GM13977 (cell line): ENCODE data around the gene ZMIZ1.

ENCODE experiments used
- DNase-seq: peaks from one replicate; pipeline ENCODE4 v3.0.0; 2012; ENCODE audit warnings: low spot score
- in situ Hi-C: fragments of 300-500 bp; cut with MboI; formaldehyde crosslinking; loops from one replicate; pipeline ENCODE4 v1.12.0; 2022; ENCODE audit warnings: low sequenced_read_pairs, low pct_unique_long_range_greater_than_20kb, mixed read lengths, inconsistent platforms; ENCODE audit not compliant: unreplicated experiment
- TF ChIP-seq, protein P1 (sequence below): IDR thresholded peaks from 2 replicates; pipeline ENCODE4 v1.5.1; 2012; ENCODE audit warnings: mild to moderate bottlenecking, control low read depth; ENCODE audit not compliant: insufficient read depth; ENCODE audit errors: extremely low read depth, missing control alignments

Gene ZMIZ1

DNA sequence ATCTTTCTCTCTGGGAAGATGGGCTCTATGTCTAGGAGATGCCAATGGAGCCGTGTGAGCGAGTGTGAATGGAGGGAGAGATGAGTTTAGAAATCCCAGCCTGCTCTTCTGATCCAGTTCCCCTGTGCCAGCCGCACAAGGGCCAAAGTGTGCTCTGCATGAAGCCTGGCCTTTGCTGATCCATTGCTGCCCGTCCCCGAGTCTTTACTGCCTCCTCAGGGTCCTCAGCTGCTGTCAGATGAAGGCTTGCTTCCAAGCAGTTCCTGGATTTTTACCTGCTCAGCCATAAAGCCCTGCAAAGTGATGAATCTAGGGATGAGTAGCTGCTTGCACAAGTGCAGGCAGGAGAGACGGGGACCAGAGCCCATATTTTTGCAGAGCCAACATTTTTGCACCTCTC is 115.9 kb downstream of the ZMIZ1 start:
- TF ChIP-seq, protein P1, sequence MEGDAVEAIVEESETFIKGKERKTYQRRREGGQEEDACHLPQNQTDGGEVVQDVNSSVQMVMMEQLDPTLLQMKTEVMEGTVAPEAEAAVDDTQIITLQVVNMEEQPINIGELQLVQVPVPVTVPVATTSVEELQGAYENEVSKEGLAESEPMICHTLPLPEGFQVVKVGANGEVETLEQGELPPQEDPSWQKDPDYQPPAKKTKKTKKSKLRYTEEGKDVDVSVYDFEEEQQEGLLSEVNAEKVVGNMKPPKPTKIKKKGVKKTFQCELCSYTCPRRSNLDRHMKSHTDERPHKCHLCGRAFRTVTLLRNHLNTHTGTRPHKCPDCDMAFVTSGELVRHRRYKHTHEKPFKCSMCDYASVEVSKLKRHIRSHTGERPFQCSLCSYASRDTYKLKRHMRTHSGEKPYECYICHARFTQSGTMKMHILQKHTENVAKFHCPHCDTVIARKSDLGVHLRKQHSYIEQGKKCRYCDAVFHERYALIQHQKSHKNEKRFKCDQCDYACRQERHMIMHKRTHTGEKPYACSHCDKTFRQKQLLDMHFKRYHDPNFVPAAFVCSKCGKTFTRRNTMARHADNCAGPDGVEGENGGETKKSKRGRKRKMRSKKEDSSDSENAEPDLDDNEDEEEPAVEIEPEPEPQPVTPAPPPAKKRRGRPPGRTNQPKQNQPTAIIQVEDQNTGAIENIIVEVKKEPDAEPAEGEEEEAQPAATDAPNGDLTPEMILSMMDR, result no peak
- in situ Hi-C loops, result loop anchor here (25.0 kb wide), 1 partner anchor 1147 kb away; the partner anchor contains the start of genes POLR3A and RPS24
- no peak for DNase-seq

GRCh38 chr10:79185067-79185774 is 116.5 kb downstream of the ZMIZ1 start:
- no peak for DNase-seq
- in situ Hi-C loops, result loop anchor here (25.0 kb wide), 1 partner anchor 1148 kb away; the partner anchor contains the start of genes POLR3A and RPS24

GRCh38 chr10:79185796-79186374 is 117.1 kb downstream of the ZMIZ1 start:
- in situ Hi-C loops, result loop anchor here (25.0 kb wide), 1 partner anchor 1149 kb away; the partner anchor contains the start of genes POLR3A and RPS24
- no peak for DNase-seq
- TF ChIP-seq, protein P1, result no peak

More at GRCh38 chr10:79185067-79185774, 116.5 kb downstream of the ZMIZ1 start:
- TF ChIP-seq, protein P1, result no peak

DNA sequence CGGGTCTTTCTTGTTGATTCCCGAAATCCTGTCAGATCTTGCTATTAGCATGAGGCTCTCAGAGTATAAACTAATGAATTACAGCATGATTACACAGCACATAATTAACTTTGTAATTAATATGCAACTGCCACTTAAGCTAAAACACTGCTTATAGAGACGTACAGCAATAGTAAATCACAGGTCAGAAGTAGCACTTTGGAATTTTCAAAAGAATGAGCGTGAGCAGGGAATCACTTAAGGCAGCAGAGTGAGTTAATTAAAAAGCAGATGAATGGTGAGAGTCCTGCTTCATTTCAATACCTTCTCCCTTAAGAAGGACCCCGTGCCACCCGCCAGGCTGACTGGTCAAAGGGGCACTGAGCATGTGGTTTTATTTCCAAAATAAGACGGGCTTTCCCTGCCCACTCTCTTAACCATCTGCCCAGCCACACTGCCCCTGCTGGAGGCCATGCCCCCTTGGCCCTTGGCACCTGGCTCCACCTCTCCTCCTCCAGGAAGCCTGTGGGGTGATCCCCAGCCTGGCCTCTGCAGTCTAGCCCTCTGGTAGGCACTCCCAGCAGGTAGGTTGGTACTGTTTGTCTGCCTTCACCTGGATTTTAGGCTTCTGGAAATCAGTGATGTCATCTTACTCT is 117.8 kb downstream of the ZMIZ1 start:
- in situ Hi-C loops, result loop anchor here (25.0 kb wide), 1 partner anchor 1149 kb away; the partner anchor contains the start of genes POLR3A and RPS24
- DNase-seq, result no peak
- TF ChIP-seq, protein P1, result no peak

DNA sequence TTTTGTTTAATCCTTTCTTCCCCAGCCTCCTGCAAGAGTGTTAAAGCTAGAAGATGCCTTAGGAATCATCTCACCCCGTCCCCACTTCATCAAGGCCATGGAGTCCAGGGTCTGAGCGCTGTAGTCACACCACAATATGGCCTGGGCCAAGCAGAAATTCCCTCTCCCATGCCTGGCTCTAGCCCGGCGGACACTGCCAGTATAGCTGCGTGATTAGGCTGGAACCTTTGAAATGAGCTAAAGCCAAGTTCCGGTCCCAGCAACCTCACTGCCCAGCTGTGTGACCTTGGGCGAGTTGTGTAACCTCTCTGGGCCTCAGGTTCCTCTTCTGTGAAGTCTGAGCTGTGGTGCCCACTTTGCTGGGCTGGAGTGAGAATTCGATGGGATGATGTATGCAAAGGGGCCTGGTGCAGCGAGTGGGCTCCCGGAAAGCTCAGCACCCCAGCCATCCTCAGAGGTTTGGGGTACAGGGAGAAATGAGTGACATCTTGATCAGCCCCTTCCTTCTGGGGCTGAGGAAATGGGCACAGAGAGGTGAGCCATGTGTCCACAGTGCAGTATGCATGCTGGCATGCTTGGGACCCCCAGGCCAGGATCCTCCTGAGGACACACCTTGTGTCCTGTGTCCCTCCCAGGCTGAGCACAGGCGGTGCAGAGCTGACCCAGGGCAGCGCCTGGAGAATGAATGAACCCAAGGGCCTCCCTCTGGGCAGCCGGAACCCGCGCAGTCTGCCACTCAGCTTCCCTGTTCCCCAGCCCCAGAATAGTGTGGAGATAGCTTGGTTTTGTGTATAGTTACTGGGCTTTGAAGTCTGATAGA is 118.6 kb downstream of the ZMIZ1 start:
- TF ChIP-seq, protein P1, result no peak
- in situ Hi-C loops, result loop anchor here (25.0 kb wide), 1 partner anchor 1150 kb away; the partner anchor contains the start of genes POLR3A and RPS24

More for the DNA sequence above, 118.6 kb downstream of the ZMIZ1 start:
- no peak for DNase-seq
